OCI-LY1 (cell line): ENCODE data around the gene HOXB13.

Source experiments
- EZH2 ChIP-seq: fragments of 200-600 bp; sonication (generic), shearing (Covaris generic); IDR thresholded peaks from 2 replicates; pipeline ENCODE4 v1.8.0; 2017; ENCODE audit warnings: borderline replicate concordance, mixed run types, mild to moderate bottlenecking, antibody characterized with exemption, low read length, moderate library complexity, mixed read lengths
- TF ChIP-seq, protein P1 (sequence below): fragments of 200-600 bp; sonication (generic), shearing (Covaris generic); IDR thresholded peaks from 2 replicates; pipeline ENCODE4 v1.5.1; 2017; ENCODE audit warnings: mild to moderate bottlenecking, antibody characterized with exemption, low read length, moderate library complexity, mixed read lengths

DNA sequence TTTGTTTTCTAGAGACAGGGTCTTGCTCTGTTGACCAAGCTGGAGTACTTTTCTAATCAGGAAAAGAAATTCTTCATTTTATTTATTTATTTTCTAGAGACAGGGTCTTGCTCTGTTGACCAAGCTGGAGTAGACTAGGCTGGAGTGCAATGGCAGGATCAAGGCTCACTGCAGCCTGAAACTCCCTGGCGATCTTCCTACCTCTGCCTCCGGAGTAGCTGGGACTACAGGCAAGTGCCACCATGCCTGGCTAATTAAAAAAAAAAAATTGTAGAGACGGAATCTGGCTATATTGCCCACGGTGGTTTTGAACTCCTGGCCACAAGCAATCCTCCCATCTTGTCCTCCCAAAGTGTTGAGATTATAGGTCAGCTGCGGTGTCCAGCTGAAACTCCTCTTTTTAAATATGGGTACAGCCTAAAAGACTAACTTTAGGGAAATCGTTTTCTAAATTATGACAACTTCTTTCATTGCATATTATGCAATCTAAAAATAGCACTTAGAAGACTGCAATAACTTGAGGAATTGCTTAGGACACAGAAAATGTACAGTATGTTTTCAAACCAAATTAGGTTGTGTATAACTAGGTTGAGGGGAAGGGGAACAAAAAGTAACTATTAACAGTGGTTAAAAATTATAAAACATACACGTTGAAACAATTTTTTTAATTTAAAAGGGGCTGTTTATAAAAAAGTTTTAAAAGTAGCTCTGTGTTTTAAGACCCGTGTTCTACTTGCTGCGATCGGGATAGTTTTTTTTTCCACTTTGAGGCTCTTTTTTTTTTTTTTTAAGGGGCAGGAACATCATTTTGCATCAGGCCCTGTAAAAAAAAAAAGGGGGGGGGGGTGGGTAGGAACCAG lies 11.0 kb downstream of the HOXB13 start:
- TF ChIP-seq, protein P1, sequence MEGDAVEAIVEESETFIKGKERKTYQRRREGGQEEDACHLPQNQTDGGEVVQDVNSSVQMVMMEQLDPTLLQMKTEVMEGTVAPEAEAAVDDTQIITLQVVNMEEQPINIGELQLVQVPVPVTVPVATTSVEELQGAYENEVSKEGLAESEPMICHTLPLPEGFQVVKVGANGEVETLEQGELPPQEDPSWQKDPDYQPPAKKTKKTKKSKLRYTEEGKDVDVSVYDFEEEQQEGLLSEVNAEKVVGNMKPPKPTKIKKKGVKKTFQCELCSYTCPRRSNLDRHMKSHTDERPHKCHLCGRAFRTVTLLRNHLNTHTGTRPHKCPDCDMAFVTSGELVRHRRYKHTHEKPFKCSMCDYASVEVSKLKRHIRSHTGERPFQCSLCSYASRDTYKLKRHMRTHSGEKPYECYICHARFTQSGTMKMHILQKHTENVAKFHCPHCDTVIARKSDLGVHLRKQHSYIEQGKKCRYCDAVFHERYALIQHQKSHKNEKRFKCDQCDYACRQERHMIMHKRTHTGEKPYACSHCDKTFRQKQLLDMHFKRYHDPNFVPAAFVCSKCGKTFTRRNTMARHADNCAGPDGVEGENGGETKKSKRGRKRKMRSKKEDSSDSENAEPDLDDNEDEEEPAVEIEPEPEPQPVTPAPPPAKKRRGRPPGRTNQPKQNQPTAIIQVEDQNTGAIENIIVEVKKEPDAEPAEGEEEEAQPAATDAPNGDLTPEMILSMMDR, result no peak
- no peak for TF ChIP-seq EZH2
